Kidney epithelial cell (primary cell): ENCODE results near the gene CDH8. TPM values are rescaled to one million over a fixed set of nuclear protein-coding genes. Genes with fewer than 3 reads are reported as not detected.

Source experiments
- DNase-seq: peaks from one replicate; pipeline ENCODE4 v3.0.0-alpha.2; 2010; ENCODE audit warnings: low read depth
- H3K27me3 ChIP-seq: 2 replicates; pipeline ENCODE4 v1.6.0; 2011; ENCODE audit warnings: low read length; ENCODE audit not compliant: control insufficient read depth, insufficient read depth
- H3K36me3 ChIP-seq: 2 replicates; pipeline ENCODE4 v1.5.1; 2011; ENCODE audit warnings: low read length; ENCODE audit not compliant: control insufficient read depth, insufficient read depth
- H3K4me3 ChIP-seq: 2 replicates; pipeline ENCODE4 v1.5.1; 2011; ENCODE audit warnings: low read depth, mild to moderate bottlenecking, control low read depth, low read length
- CTCF ChIP-seq: IDR thresholded peaks from 2 replicates; pipeline ENCODE4 v1.5.1; 2011; ENCODE audit warnings: mild to moderate bottlenecking, moderate library complexity, low read length, control low read depth, inconsistent platforms; ENCODE audit not compliant: insufficient read depth, poor library complexity, severe bottlenecking
- total RNA-seq: library from RNA; depleted of rRNA; stranded (reverse); fragments of >200 nt; gene quantifications from 2 replicates; pipeline ENCODE4 v1.2.3, GENCODE V29; 2015

Gene CDH8
- total RNA-seq, 1 donor from 2014 or later, result 0.92 TPM

GRCh38 chr16:62029947-62030346, 6.3 kb downstream of the CDH8 start:
- Histone ChIP-seq H3K4me3 (no peak overlapping the region), H3K27me3 (peaks cover 14% of the 10 kb centered on the region), H3K36me3 (no peaks in the 10 kb centered on the region)
- TF ChIP-seq CTCF, result no peak
- no peak for DNase-seq

- H3K27me3 ChIP-seq, result no peaks in the 10 kb centered on the region
- no peaks in the 10 kb centered on the region for H3K36me3 ChIP-seq
- H3K4me3 ChIP-seq, result no peak overlapping the region
- no peak for DNase-seq
- no peak for TF ChIP-seq CTCF
Observed at GRCh38 chr16:62022688-62023087, 13.6 kb downstream of the CDH8 start.

GRCh38 chr16:62021161-62021581, 15.1 kb downstream of the CDH8 start:
- Histone ChIP-seq H3K4me3 (no peak overlapping the region), H3K36me3 (no peaks in the 10 kb centered on the region), H3K27me3 (no peaks in the 10 kb centered on the region)
- DNase-seq, result no peak
- no peak for TF ChIP-seq CTCF

- no peak for DNase-seq
- TF ChIP-seq CTCF, result no peak
- Histone ChIP-seq H3K4me3 (no peak overlapping the region), H3K36me3 (no peaks in the 10 kb centered on the region), H3K27me3 (no peaks in the 10 kb centered on the region)
Observed at GRCh38 chr16:62020681-62021080, 15.6 kb downstream of the CDH8 start.

- H3K27me3 ChIP-seq, result no peaks in the 10 kb centered on the region
- no peak overlapping the region for H3K4me3 ChIP-seq
- no peak for TF ChIP-seq CTCF
- DNase-seq, result no peak
- no peaks in the 10 kb centered on the region for H3K36me3 ChIP-seq
Observed at GRCh38 chr16:62019851-62020250, 16.4 kb downstream of the CDH8 start.

GRCh38 chr16:62018301-62019060, 17.8 kb downstream of the CDH8 start:
- no peak for TF ChIP-seq CTCF
- H3K36me3 ChIP-seq, result no peaks in the 10 kb centered on the region
- no peak overlapping the region for H3K4me3 ChIP-seq
- H3K27me3 ChIP-seq, result no peaks in the 10 kb centered on the region
- DNase-seq, result no peak
